GM18499 (cell line): ENCODE results near the gene STARD7.
"Not testable (repeated sequence)": the region's sequence is repeated elsewhere in the genome, so short reads cannot be mapped to it uniquely, and the experiment has no call there.

Source experiments
- ATAC-seq: cut with Tn5 transposase; IDR thresholded peaks from one replicate; pipeline ENCODE4 v1.9.1; 2021; ENCODE audit warnings: moderate number of reproducible peaks; ENCODE audit not compliant: insufficient read depth, unreplicated experiment

STARD7 gene

GRCh38 chr2:96169868-96170507 lies 38.6 kb downstream of the STARD7 start:
- ATAC-seq: no peak

DNA sequence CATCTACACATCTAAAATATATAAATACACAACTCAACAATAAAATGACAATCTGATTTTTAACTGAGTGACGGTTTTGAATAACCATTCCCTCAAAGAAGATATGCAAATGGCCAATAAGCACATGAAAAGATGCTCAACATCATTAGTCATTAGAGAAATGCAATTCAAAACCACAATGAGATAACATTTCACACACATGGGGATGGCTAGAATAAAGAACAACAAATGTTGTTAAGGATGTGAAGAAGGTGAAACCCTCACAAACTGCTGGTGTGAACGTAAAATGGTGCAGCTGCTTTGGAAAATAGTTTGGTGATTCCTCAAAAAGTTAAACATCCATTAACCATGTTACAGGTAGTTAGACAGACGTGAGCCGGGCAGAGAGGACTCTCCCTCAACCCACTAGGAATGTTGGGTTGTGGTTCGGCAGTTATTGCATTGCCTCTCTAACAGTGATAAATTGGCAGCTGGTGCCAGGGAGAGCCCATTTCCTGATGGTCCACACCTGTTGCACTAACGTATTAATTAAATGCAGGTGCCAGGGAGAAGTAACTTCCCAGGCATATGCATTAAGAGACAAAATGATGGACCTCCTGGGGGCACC lies 41.1 kb downstream of the STARD7 start:
- no peak for ATAC-seq

GRCh38 chr2:96164459-96165184 lies 44.0 kb downstream of the STARD7 start:
- ATAC-seq: peak; percentile 51

GRCh38 chr2:96163768-96164429 lies 44.7 kb downstream of the STARD7 start:
- peak; percentile 33 for ATAC-seq

DNA sequence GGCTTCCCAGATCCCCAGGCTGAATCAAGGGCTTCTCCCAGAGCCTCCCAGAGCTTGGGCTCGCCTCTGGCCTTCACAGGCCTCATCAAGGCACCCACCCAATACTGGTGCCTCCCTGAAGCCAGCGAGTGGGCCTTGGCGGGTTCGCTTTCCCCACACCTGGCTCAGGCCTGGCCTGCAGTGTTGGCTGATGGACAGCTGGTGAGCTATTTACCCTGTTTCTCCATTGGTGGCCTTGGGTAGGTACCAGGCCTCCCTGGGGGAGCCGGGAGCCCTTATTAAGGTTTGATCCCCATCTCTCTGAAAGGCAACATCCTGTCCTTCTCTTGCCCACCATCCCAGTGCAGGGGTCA lies 45.2 kb downstream of the STARD7 start:
- peak; percentile 3 for ATAC-seq

GRCh38 chr2:96161898-96162297 lies 46.7 kb downstream of the STARD7 start:
- ATAC-seq: no peak

- not testable (repeated sequence) for ATAC-seq
Observed at GRCh38 chr2:96160366-96160765, 48.3 kb downstream of the STARD7 start.

- ATAC-seq: no peak
Observed at GRCh38 chr2:96159084-96159830, 49.4 kb downstream of the STARD7 start.

DNA sequence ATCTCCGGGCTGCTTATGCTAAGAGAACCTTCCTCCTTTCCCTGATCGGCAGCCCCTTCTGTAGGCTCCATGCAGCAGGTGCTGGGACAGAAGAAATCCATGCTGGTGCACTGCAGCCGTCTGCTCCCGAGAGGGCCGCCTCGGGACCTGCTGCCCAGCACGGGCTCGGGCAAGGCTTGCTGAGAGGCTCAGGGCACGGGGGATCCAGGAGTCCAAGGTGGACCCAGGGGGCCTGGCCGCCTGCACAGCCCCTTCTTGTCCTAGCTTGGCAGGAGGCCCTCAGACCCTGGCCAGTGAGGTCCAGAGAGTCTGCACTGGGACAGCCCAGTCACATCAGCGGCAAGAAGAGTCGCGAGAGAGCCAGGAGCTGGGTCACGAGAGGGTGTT lies 50.1 kb downstream of the STARD7 start:
- no peak for ATAC-seq

DNA sequence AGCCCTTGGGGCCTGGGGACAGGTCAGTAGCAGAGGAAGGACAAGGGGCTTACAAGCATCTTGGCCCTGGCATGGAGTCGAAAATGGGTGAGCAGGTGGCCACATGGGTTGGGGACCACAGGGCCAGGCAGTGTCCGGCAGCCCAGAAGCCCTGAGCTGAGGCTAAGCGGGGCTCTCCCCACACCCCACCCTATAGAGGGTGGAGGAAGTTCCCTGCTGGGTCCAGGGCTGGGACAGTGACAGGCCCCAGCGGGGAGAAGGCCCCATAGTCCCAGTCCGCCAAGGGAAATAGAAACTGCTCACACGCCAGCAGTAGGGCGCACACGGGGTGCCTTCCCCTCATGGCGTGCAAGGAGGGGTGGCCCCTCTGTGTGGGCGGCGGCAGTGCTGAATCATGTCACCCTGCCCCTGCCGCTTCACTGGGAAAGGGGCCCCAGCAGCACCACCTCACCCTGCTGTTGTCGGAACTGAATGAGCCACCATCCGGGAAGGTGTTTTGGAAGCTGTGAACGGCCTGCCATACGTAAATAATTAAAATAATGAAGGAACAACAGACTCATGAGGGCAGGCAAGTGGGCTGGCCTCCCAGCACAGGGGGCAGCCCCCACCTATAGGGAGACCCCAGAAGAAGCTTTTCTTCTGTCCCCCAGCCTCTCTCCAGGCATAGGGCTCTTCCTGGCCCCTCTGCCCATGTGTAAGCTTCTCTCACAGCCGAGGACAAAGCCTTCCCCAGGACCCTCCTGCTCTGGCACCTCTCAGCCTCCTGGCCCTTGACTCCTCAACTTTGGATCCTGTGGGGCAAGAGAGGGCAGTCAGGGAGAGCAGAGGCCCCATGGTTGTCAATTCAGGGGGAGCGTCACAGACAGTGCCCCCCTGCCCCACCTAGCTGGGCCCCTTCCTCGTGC lies 50.7 kb downstream of the STARD7 start:
- ATAC-seq: peak; percentile 49

- ATAC-seq: no peak
Observed at GRCh38 chr2:96156926-96157648, 51.5 kb downstream of the STARD7 start.

- no peak for ATAC-seq
Observed at GRCh38 chr2:96156011-96156820, 52.4 kb downstream of the STARD7 start.

DNA sequence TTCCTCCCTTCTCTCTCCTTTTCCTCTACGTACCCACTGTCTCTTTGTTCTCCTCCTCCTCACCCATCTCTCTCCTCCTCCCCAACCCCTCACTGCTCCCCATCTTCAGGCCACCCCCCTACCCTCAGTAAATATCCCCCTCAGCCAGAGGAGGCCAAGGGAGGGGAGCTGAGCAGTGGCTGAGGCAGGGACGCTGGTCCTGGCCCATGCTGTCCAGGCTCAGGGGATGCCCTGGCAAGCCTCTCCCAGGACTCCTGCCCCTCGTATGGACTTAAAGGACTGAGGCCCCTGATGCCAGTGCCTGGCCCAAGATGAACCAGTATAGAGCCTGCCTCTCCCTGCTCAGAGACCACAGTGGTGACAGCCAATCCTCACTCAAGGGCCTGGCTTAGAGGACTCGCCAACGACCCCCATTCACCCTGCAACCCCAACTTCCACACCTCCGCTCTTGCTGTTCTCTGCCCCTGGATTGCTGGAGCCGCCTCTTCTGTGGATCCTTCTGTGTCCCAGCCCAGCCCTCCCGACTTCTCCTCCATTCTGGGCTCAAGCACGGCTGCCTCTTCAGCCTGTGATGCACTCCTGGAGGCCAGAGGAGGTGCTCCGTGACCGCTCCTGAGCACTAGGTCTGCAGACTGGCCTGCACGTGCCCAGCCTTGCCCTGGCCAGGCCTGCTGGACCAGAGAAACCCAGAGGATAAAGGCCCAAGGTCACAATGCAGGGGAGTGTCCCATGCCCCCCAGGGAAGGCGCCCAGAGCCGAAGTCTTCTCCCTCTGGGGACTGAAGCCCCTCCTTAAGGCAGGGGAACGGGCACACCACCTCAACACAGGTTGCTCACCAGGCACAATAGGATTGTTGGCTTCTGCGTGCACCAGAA lies 53.9 kb downstream of the STARD7 start:
- no peak for ATAC-seq

DNA sequence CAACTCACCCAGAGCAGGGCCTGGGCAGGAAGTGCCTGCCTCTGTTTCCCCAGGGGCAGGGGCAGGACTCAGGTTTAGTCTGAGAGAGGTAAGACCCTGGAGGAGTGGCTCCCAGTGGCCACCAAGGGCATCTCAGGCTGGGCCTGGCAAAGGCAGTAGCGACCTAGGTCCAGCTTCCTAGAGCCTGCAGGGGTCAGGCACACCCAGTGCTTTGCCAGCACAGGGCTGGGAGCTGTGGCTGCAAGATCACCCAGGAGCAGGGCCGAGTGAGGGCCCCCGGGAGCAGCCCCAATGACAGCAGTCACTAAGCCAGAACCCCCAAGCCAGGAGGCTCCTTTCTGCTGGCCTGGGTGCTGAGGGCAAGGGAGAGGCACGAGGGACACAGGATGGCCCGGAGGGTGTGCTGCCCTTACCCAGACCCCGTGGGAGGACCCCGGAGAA lies 54.6 kb downstream of the STARD7 start:
- ATAC-seq: no peak

DNA sequence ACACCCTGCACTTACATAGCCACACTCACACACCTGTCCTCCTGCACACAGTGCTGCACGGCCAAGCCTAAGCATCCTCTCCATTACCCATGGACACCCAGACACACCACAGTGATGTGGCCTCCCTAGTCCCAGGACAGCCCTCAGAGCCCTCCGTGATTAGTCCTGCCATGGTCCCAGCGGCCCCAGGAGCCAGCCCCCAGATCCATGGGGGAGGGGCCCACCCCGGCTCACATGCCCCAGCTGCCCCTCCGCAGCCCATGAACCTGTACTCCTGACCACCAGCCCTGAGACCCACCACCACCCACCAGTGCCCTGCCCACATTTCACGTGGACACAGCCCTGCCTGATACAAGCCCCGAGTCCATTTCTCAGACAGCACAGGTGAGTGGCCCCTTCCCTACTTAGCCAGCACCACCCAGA lies 55.3 kb downstream of the STARD7 start:
- ATAC-seq: no peak

GRCh38 chr2:96152304-96153161 lies 56.1 kb downstream of the STARD7 start:
- no peak for ATAC-seq
